Type B pancreatic cell (in vitro differentiated cells): ENCODE data around the gene MMP24OS. TPM values are rescaled to one million over a fixed set of nuclear protein-coding genes. Genes with fewer than 3 reads are reported as not detected.

Experiments used
- DNase-seq: peaks from one replicate; pipeline ENCODE4 v3.0.0; 2021; ENCODE audit warnings: mixed read lengths; ENCODE audit not compliant: unreplicated experiment; ENCODE audit errors: extremely low spot score
- H3K27ac Mint-ChIP-seq: 2 replicates; pipeline ENCODE4 v1.8.0; 2021; ENCODE audit warnings: mild to moderate bottlenecking, mixed read lengths
- H3K27me3 Mint-ChIP-seq: 2 replicates; pipeline ENCODE4 v1.8.0; 2021; ENCODE audit warnings: mixed read lengths
- H3K36me3 Mint-ChIP-seq: 2 replicates; pipeline ENCODE4 v1.8.0; 2021; ENCODE audit warnings: mixed read lengths
- H3K4me1 Mint-ChIP-seq: one replicate; pipeline ENCODE4 v1.8.0; 2021; ENCODE audit warnings: mixed read lengths; ENCODE audit not compliant: unreplicated experiment
- H3K4me3 Mint-ChIP-seq: 2 replicates; pipeline ENCODE4 v1.8.0; 2021; ENCODE audit warnings: mild to moderate bottlenecking, mixed read lengths
- H3K9me3 Mint-ChIP-seq: 2 replicates; pipeline ENCODE4 v1.8.0; 2021; ENCODE audit warnings: mixed read lengths
- CTCF ChIP-seq: fragments of 200-600 bp; sonication (generic); conservative IDR thresholded peaks from 2 replicates; pipeline ENCODE4 v1.5.0; 2021; ENCODE audit warnings: antibody characterized with exemption, mild to moderate bottlenecking
- total RNA-seq: library from RNA; stranded (reverse); gene quantifications from 2 replicates; pipeline ENCODE4 v1.2.1, GENCODE V29; 2021; ENCODE audit warnings: low replicate concordance

MMP24OS gene
- total RNA-seq, 1 donor from 2014 or later, result 63.1 TPM

- no peak for TF ChIP-seq CTCF
- Mint-ChIP-seq H3K27me3 (peaks cover 3% of the 10 kb centered on the region), H3K9me3 (no peaks in the 10 kb centered on the region), H3K4me1 (no peaks in the 10 kb centered on the region), H3K4me3 (no peak overlapping the region), H3K27ac (no peak overlapping the region), H3K36me3 (no peaks in the 10 kb centered on the region)
- DNase-seq, result no peak
Observed at GRCh38 chr20:35235881-35236280, 42.0 kb downstream of the MMP24OS start.

DNA sequence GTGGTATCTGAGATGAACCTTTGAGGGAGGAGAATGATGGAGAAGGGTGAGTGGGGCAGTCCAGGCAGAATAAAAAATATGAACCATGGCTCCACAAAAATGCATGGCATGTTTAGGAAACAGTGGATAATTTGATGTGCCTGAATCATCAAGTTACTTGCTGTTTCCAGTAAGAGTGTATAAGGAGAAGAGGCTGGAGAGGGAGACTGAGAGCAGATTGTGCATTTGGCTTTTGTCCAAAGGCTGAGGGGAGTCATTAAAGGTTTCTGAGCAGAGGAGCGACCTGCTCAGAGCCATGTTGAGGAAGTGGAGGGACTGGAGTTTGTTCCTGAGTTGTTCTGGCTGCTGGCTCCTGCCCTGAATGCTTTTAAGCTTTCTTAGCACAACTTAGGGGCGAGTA, 45.3 kb downstream of the MMP24OS start:
- Mint-ChIP-seq H3K4me1 (no peaks in the 10 kb centered on the region), H3K9me3 (no peaks in the 10 kb centered on the region), H3K27ac (no peak overlapping the region), H3K27me3 (peaks cover 29% of the 10 kb centered on the region), H3K36me3 (no peaks in the 10 kb centered on the region), H3K4me3 (no peak overlapping the region)
- no peak for DNase-seq
- no peak for TF ChIP-seq CTCF

DNA sequence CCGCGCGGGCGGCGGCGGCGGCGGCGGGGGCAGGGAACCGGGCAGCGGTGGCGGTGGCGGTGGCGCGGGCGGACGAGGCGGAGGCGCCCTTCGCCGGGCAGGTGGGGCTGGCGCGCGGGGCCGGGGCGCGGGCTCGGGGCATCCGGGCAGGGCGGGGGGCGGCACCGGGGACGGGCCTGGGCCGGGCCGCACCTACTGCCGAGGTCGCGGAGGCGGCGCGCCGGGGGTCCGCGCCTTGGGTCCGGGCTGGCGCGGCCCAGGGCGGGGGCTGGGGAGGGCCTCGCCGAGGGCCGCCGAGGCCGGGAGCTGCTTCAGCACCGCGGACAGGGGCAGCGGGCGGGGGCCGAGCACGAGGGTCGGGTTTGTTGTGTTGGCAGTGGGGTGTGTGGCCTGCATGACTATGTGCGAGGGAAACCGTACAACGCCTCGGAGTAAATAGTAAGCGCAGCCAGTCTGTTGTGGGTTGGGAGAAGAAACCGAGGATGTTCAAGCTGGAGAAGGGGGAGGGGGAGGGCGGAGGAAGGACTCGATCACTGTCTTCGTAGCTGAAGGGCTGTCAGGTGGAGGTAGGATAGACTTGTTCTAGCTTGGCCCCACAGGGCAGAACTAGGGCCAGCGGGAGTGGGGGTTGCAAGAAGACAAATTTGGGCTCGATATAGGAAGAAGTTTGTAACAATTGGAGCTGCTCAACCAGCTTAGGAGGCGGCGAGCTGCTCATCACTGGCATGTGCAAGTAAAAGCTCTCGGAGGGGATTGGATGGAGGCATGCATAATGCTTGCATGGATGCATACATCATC, 50.8 kb downstream of the MMP24OS start:
- Mint-ChIP-seq H3K4me3 (peak overlapping the region; percentile 84), H3K4me1 (no peaks in the 10 kb centered on the region), H3K36me3 (no peaks in the 10 kb centered on the region), H3K27me3 (peaks cover 67% of the 10 kb centered on the region), H3K27ac (no peak overlapping the region), H3K9me3 (no peaks in the 10 kb centered on the region)
- DNase-seq, result peak; percentile 81
- TF ChIP-seq CTCF, result no peak

Other genes starting within 250 kb of the MMP24OS start
- 102 TPM in 2 replicates for gene TRPC4AP, start 185.3 kb downstream of the MMP24OS start, total RNA-seq
- 27.3 and 33.1 TPM in 2 replicates for gene EDEM2, start 130.8 kb downstream of the MMP24OS start, total RNA-seq
- gene PROCR, start 106.0 kb downstream of the MMP24OS start, total RNA-seq, result 0.76 and 5.8 TPM in 2 replicates
- 2.2 and 2.6 TPM in 2 replicates for gene MMP24, start 51.4 kb downstream of the MMP24OS start, total RNA-seq
- 124 and 185 TPM in 2 replicates for gene EIF6, start 6.7 kb upstream of the MMP24OS start, total RNA-seq
- gene FAM83C, start 14.3 kb upstream of the MMP24OS start, total RNA-seq, result not detected in 2 replicates
- 41.3 and 62.4 TPM in 2 replicates for gene UQCC1, start 133.9 kb upstream of the MMP24OS start, total RNA-seq
- gene GDF5, start 160.1 kb upstream of the MMP24OS start, total RNA-seq, result 1.3 TPM in 1 of 2 replicates, not detected in the other
- gene CEP250, start 177.5 kb upstream of the MMP24OS start, total RNA-seq, result 48.7 and 57.1 TPM in 2 replicates